GM19238 (cell line): Measurements from ENCODE around the gene PKNOX2.

Experiments
- DNase-seq: peaks from one replicate; pipeline ENCODE4 v3.0.0; 2011; ENCODE audit warnings: low spot score; ENCODE audit not compliant: insufficient read length

PKNOX2 gene

GRCh38 chr11:125376856-125377255 lies 212.3 kb downstream of the PKNOX2 start:
- no peak for DNase-seq

- DNase-seq, result no peak
These were observed 213.5 kb downstream of the PKNOX2 start for GRCh38 chr11:125378083-125378482.

DNA sequence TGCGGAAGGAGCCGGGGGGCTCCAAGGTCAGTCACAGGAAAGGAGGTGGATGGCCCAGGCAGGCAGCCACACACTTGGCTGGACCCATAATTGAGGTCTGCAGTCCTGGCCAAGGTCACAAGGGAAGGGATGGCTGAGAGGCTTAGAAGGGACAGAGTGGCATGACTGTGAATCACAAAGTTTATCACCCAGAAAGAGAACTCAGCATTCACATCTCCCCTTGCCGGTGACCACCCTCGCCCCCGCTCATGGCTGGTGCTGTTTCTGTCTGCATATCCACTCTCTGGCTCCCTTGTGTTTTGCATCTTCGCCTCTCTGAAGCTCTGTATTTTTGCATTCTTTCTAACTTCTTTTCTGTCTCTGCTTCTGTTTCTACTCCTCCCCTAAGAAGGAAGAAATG lies 214.0 kb downstream of the PKNOX2 start:
- DNase-seq, result no peak

DNA sequence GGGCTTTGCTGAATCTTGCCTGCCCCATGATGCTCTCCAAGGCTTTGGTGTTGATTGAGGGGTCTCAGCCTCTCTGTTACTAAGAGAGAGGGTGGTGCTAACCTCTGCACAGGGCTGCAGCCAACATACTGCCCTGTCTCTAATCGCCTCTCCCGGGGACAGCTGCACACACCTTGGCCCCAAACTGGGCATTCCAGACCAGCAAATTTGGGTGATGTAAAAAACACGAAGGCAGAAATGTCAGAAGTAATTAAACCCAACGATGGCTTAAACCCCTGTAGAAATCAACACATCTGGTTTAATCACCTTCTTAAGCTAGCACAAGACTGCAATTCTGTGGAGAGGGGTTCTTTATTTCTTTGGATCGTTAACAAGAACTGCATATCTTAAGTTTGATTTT lies 215.0 kb downstream of the PKNOX2 start:
- no peak for DNase-seq

DNA sequence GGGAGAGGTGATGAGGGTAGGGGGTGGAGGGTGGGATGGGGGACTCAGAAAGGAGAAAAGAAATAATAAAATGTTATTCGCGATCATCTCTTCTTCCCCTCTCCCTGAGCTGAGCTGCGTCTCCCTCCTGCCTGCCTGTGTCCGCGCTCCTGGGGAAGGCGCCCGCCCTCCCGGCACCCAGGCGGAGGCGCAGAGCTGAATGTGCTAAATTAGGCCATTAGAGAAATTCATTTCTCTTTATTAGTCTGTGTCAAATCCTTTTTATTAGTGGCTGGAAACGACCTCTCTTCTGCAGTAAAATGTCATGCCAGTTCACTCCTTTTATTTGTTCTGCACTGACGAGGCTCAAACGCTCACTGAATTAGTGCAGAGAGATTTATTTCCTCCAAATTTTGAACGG lies 215.4 kb downstream of the PKNOX2 start:
- no peak for DNase-seq

DNA sequence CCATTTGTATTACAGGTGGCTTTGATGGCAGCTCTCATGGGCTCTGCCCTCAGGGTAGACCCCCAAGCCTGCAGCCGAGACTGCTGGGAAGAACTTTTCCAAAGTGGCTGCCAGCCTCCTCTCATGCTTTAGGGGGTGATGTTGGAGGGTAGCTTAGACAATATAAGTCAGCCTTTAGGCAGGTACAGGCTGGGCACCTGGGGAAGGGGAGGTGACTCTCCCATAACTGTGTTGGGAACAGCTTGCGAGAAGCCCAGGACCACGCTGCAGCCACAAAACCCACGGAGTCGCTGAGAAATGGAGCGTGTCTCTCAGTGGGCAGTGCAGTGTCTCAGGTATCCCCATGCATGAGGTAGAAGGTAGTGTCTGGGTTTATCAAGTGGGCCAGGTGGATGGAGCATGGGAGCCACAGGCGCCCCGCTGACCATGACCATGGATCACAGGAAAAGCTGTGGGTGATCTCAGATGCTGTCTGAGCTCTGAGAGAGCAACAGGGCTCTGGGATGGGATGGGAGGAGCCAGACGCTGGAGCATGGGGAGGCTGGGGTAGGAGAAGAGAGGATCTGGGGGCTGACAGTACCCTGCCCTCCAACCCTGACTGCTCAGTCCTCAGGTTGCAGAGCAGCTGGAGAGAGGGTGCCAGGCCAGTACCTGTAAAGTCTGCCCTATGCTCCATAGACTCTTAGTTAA lies 216.3 kb downstream of the PKNOX2 start:
- no peak for DNase-seq

DNA sequence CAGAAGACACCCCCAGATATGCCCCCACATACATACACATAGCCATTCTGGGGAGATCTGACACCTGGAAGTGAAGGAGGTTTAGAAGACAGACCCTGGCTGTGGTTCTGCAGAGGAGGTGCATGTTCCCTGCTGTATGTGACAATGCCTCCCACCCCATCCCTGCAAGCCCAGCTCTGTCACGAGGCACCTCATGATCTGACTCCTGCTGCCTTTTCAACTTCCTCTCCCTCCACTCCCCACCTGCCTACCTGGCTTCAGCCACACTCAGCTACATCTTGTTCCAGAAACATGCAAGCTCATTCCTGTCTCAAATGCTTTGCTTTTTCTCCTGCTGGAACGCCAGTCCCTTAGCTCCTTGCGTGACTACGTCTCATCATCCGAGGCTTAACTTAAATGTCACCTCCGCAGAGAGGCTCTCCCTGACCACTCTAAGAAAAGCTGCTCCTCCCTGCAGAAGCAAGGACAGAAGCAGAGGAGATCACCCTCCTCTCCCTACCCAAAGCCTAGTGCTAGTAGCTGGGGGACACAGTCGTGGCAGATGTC lies 217.0 kb downstream of the PKNOX2 start:
- DNase-seq, result no peak

DNA sequence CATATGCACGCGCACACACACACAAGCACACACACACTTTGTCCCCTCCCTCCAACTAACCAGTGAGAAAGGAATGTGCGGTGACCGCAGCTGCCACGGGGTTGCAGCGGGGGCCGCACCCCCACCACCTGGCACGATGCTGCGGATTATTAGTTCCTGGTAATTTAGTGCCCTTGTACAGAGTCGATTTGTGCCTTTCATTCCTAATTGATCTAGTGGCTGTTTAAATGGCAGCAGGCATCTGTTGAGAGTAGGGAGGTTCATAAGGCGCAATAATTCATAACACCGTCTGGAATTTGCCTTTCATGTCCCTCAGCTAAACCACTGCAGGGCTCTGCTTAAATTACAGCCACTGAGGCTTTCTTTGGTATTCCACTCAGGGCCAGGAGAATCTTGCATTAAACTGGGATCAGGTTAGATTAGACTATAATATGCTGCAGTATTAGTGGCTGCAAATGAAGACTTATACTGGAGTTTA lies 217.8 kb downstream of the PKNOX2 start:
- DNase-seq, result no peak

DNA sequence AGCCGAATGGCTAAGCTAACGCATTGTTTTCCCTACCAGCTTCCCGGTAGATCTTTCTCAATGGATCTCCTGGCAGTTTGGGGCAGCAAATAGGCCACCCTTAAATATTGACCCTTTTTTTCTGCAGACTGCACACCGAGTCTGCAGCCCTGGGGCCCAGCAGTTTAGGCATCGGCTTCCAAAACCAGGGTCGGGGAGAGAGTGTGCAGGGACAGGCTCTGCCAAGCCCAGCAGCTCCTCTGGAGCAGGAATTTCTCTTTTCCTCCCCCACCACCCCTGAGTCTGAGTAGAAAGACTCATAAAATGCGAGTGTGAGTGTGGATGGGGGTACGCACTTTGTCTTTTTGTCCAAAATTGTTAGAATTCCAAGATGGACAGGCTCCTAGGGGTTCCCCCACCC lies 218.3 kb downstream of the PKNOX2 start:
- DNase-seq, result no peak

DNA sequence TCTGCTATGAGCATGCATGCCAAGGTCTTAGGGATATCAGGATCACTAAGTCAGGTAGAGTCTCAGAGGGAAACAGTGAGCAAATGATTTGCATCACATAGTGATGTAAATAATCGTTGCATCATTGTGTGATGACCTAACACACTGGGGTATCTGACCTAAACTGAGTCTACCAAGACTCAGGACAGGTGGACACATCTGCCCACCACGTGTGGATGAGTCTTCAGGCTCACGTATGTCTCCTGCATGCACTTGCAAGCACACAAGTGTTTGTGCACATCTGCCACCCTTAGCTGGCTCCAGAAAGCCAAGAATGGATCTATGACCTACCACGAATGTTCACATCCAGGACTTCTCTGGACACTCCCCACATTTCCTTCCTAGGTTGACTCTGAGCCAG lies 220.3 kb downstream of the PKNOX2 start:
- DNase-seq, result no peak

DNA sequence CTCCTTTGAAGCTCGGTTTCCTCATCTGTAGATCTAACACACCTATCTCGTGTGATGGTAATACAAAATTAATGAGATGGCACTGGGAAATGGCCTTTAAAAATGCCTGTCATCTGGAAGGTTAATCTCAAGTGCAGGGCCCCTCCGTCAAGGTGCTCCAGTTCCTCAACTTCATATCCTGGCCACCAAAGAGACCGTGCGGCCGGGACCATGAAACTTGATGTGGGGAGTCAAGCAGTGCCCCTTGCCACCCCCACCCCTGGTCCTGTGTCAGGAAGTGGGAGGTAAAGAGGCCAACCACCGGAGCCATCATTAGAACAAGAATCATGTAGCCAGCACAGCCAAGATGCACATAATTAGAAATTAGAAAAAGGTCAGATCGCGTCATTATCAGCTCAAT lies 223.3 kb downstream of the PKNOX2 start:
- no peak for DNase-seq

- DNase-seq, result no peak
These were observed 224.1 kb downstream of the PKNOX2 start for GRCh38 chr11:125388611-125389010.

DNA sequence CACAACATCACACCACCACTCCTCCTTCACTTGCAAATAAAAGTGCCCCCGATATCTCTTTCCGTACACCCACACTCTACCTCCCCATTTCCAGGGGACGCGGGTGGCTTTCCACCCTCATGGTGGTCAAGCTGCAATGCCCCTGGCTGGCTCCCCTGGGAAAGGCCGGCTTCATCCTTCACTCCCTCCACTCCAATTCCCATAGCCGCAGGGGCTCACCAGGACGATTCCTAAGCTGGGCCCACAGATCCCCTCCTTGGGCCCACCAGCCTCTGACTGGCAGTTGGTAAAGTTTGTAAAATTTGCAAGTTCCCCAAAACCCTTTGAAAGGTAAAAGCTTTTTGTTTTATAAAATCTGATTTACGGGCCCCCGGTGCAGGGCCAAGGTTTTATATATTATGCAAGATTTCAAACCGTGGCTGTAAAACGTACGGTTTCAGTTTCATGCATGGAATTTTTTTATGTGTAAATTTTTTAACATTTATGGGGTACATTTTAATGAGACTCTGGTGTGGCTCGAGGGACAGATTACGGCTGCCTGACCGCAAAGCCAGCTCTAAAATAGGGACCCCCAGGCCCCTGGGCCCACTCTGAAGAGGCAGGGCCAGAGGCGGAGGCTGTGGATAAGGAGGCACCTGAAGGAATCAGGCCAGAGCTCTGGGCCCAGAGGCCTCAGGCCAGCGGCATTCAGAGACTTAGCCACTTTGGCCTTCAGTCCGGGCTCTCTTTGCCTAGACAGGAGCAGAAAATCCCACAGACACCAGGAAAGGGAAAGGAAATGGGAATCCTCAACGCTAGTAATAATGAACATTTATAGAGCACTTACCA lies 225.0 kb downstream of the PKNOX2 start:
- DNase-seq, result no peak

- DNase-seq, result no peak
These were observed 226.4 kb downstream of the PKNOX2 start for GRCh38 chr11:125390946-125391345.

GRCh38 chr11:125393331-125393730 lies 228.8 kb downstream of the PKNOX2 start:
- no peak for DNase-seq

DNA sequence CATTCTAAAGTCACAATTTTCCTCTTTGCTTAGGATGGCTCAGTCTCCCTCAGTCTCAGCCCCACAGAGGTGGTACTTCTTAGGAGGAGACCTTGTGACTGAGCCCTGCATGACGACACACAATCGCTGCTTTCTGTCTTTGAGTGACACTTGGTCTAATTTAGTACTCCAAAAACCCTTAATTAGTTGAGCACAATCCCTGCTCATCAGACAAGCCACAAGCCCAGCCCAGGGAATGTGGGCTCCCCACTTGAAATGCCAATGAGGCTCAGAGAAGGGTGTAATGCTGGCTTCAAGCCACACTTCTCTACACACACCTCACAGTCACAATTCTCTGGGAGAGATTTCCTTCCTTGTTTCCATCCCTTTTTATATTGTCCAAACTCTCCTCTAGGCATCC lies 229.7 kb downstream of the PKNOX2 start:
- DNase-seq, result no peak

DNA sequence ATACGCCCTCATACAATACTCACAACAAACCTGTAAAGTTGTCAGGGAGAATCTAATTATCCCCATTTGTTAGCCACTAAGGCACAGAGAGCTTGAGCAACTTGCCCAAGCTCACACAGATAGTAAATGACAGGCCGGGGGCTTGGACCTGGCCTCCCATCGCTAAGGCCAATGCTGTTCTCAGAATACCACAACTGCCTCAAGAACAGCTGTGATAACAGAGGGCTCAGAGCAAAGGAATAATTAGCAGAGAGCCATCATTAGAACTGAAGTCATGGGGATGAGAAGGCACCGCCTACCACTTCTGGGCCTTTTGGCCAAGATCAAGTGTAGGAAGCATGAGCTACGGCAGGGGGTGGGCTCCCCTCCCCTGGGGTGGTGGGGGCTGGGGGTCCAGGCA lies 232.9 kb downstream of the PKNOX2 start:
- no peak for DNase-seq

DNA sequence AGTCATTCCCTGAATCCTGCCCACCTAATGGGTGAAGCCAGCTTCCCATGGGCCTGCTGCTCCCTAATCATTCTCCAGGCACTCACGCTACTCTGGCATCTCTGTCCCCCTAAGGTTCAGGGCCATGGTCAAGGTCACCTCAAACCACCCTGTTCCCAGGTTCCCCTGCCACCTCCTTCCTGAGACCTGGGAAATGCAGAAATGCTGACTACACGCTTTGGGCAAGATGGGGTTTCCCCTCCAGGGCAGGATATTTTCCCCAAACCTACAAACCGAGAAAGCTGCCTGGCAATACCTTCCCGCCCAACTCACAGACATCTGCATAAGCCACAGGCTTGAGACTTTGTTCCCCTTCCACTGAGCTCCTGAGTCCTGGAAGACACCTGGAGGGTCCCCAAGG lies 233.9 kb downstream of the PKNOX2 start:
- DNase-seq, result no peak

DNA sequence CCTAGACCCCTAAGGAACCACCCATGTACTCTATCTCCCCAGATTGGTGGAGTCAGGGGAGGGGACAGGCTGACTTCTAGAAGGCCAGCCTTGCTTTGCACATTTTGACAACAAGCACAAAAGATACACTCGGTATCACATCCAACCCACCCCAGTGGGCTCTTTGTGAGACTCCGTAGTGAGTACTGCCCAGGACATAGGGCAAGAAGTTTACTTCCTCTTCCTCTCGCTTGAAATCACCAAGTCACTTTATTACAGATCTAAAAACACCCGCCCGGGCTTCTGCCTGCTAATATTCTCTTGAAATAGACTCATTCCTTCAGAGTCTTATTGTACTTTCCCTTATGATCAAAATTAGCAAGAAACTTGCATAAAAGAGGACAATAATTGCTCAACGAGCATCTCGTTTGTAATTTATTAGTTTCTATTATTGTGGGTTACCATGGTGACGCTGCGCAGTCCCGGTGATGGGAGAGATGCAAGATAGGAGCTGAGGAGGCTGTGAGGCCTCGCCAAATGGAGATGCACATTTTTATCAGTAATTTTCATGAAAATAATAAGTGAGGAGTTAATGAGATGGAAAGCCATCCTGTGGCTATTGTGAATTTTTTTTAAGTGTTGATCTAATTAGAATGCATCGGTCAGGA lies 234.6 kb downstream of the PKNOX2 start:
- no peak for DNase-seq

- DNase-seq, result no peak
These were observed 235.4 kb downstream of the PKNOX2 start for GRCh38 chr11:125399945-125400344.

DNA sequence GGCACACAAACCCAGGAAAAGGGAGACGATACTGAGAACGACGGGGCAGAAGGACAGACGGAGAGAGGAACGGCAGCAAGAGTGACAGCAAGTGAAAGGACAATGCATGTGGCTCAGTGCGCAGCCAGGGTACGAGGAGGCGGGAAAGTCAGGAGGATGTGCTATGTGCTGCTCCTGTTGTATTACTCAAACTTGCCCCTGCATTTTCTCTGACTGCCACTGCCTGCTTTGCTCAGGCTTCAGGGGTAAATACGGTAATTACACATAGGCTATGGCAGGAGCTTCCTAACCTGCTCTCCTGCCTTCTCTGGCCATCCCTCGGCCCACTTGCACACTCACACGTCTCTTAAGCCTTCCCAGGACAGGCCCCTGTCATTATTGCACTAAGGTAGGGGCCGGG lies 236.7 kb downstream of the PKNOX2 start:
- DNase-seq, result no peak

DNA sequence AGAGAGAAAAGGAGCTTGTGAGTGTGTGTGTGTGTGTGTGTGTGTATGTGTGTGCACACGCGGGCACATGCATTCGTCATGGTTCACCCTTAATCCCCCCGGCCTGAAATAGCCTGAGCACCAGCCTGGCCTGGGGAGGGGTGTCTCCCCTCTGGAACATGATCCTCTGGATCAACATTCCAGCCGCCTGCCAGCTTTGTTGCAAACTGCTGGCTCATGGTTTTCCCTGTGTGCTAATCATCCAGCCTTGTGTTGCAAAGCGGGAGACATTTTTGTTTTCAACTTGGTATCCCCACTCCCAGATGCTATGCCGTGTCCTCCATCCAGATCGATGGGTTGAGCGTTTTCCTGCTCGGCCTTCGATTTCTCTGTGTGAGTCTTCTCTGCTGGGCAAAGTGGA lies 237.2 kb downstream of the PKNOX2 start:
- no peak for DNase-seq
